ENCODE results near the gene DERL3.

The DERL3 gene

GRCh38 chr22:23857606-23858483, 19.0 kb upstream of the DERL3 start, which contains the start of gene SLC2A11:
TSS of gene SLC2A11 (plus strand) at chr22:23857875. CDS start at chr22:23858000, 125 bp downstream.
- Histone ChIP-seq H3K36me3 (ENCODE audit: insufficient read depth, insufficient read length, low read length) (no peaks in the 10 kb centered on the region), H3K9ac (ENCODE audit: insufficient read length, low read depth) (peak within 1 kb of the TSS; percentile 89), H3K9me3 (ENCODE audit: insufficient read depth, low read length) (no peaks in the 10 kb centered on the region), H3K27me3 (ENCODE audit: insufficient read depth, insufficient read length) (no peaks in the 10 kb centered on the region), H3K4me1 (ENCODE audit: insufficient read depth, insufficient read length) (no peaks in the 10 kb centered on the region), H3K4me3 (ENCODE audit: insufficient read length, low read depth) (peak within 1 kb of the TSS; percentile 68)
- peak; percentile 93 for DNase-seq (ENCODE audit: low read depth, low spot score)
- TF ChIP-seq ZNF274 (IDR thresholded peaks at IDR 0.05; ENCODE audit: low read depth, low read length) = no peak
- TF ChIP-seq YY1 (IDR thresholded peaks at IDR 0.05; ENCODE audit: insufficient read depth, insufficient read length) = no peak
- TF ChIP-seq SUZ12 (IDR thresholded peaks at IDR 0.05; ENCODE audit: extremely low read depth, insufficient read depth, insufficient read length) = no peak

- peak overlapping the region; percentile 89 for H3K9ac ChIP-seq (ENCODE audit: insufficient read length, low read depth)
- no peaks in the 10 kb centered on the region for H3K9me3 ChIP-seq (ENCODE audit: insufficient read depth, low read length)
- peak overlapping the region; percentile 68 for H3K4me3 ChIP-seq (ENCODE audit: insufficient read length, low read depth)
- TF ChIP-seq ZNF274 (IDR thresholded peaks at IDR 0.05; ENCODE audit: low read depth, low read length) (no peak), YY1 (IDR thresholded peaks at IDR 0.05; ENCODE audit: insufficient read depth, insufficient read length) (no peak), SUZ12 (IDR thresholded peaks at IDR 0.05; ENCODE audit: extremely low read depth, insufficient read depth, insufficient read length) (no peak)
- H3K27me3 ChIP-seq (ENCODE audit: insufficient read depth, insufficient read length) = no peaks in the 10 kb centered on the region
- DNase-seq (ENCODE audit: low read depth, low spot score) = no peak
- H3K36me3 ChIP-seq (ENCODE audit: insufficient read depth, insufficient read length, low read length) = no peaks in the 10 kb centered on the region
- no peaks in the 10 kb centered on the region for H3K4me1 ChIP-seq (ENCODE audit: insufficient read depth, insufficient read length)
These were observed 18.2 kb upstream of the DERL3 start for GRCh38 chr22:23856721-23857605.

GRCh38 chr22:23850136-23850611, 11.4 kb upstream of the DERL3 start:
- no peaks in the 10 kb centered on the region for H3K9me3 ChIP-seq (ENCODE audit: insufficient read depth, low read length)
- H3K9ac ChIP-seq (ENCODE audit: insufficient read length, low read depth) = no peak overlapping the region
- DNase-seq (ENCODE audit: low read depth, low spot score) = no peak
- TF ChIP-seq SUZ12 (IDR thresholded peaks at IDR 0.05; ENCODE audit: extremely low read depth, insufficient read depth, insufficient read length) (no peak), YY1 (IDR thresholded peaks at IDR 0.05; ENCODE audit: insufficient read depth, insufficient read length) (no peak), ZNF274 (IDR thresholded peaks at IDR 0.05; ENCODE audit: low read depth, low read length) (no peak)
- H3K27me3 ChIP-seq (ENCODE audit: insufficient read depth, insufficient read length) = peaks cover 15% of the 10 kb centered on the region
- H3K4me3 ChIP-seq (ENCODE audit: insufficient read length, low read depth) = no peak overlapping the region
- H3K36me3 ChIP-seq (ENCODE audit: insufficient read depth, insufficient read length, low read length) = no peaks in the 10 kb centered on the region
- H3K4me1 ChIP-seq (ENCODE audit: insufficient read depth, insufficient read length) = peaks cover 15% of the 10 kb centered on the region

- no peak overlapping the region for H3K4me3 ChIP-seq (ENCODE audit: insufficient read length, low read depth)
- no peaks in the 10 kb centered on the region for H3K9me3 ChIP-seq (ENCODE audit: insufficient read depth, low read length)
- DNase-seq (ENCODE audit: low read depth, low spot score) = no peak
- H3K27me3 ChIP-seq (ENCODE audit: insufficient read depth, insufficient read length) = peaks cover 15% of the 10 kb centered on the region
- TF ChIP-seq ZNF274 (IDR thresholded peaks at IDR 0.05; ENCODE audit: low read depth, low read length) (no peak), SUZ12 (IDR thresholded peaks at IDR 0.05; ENCODE audit: extremely low read depth, insufficient read depth, insufficient read length) (no peak), YY1 (IDR thresholded peaks at IDR 0.05; ENCODE audit: insufficient read depth, insufficient read length) (no peak)
- H3K36me3 ChIP-seq (ENCODE audit: insufficient read depth, insufficient read length, low read length) = no peaks in the 10 kb centered on the region
- peak overlapping the region; percentile 44 for H3K9ac ChIP-seq (ENCODE audit: insufficient read length, low read depth)
- peaks cover 15% of the 10 kb centered on the region for H3K4me1 ChIP-seq (ENCODE audit: insufficient read depth, insufficient read length)
These were observed 10.5 kb upstream of the DERL3 start for GRCh38 chr22:23849009-23850006.

- DNase-seq (ENCODE audit: low read depth, low spot score) = no peak
- no peak overlapping the region for H3K4me3 ChIP-seq (ENCODE audit: insufficient read length, low read depth)
- H3K9me3 ChIP-seq (ENCODE audit: insufficient read depth, low read length) = no peaks in the 10 kb centered on the region
- H3K9ac ChIP-seq (ENCODE audit: insufficient read length, low read depth) = no peak overlapping the region
- H3K36me3 ChIP-seq (ENCODE audit: insufficient read depth, insufficient read length, low read length) = no peaks in the 10 kb centered on the region
- TF ChIP-seq SUZ12 (IDR thresholded peaks at IDR 0.05; ENCODE audit: extremely low read depth, insufficient read depth, insufficient read length) (no peak), ZNF274 (IDR thresholded peaks at IDR 0.05; ENCODE audit: low read depth, low read length) (no peak), YY1 (IDR thresholded peaks at IDR 0.05; ENCODE audit: insufficient read depth, insufficient read length) (no peak)
- H3K27me3 ChIP-seq (ENCODE audit: insufficient read depth, insufficient read length) = peaks cover 15% of the 10 kb centered on the region
- peaks cover 15% of the 10 kb centered on the region for H3K4me1 ChIP-seq (ENCODE audit: insufficient read depth, insufficient read length)
These were observed 9.4 kb upstream of the DERL3 start for GRCh38 chr22:23847991-23848864.
